GM12872 (cell line): Measurements from ENCODE around the gene DNLZ.

Experiments
- TF ChIP-seq, protein P1 (sequence below): IDR thresholded peaks from 3 replicates; pipeline ENCODE4 v1.5.1; 2011; ENCODE audit warnings: low read depth, mild to moderate bottlenecking, low read length, moderate library complexity; ENCODE audit not compliant: insufficient read depth

The DNLZ gene

GRCh38 chr9:136393531-136393930 lies 30.0 kb upstream of the DNLZ start:
- TF ChIP-seq, protein P1, sequence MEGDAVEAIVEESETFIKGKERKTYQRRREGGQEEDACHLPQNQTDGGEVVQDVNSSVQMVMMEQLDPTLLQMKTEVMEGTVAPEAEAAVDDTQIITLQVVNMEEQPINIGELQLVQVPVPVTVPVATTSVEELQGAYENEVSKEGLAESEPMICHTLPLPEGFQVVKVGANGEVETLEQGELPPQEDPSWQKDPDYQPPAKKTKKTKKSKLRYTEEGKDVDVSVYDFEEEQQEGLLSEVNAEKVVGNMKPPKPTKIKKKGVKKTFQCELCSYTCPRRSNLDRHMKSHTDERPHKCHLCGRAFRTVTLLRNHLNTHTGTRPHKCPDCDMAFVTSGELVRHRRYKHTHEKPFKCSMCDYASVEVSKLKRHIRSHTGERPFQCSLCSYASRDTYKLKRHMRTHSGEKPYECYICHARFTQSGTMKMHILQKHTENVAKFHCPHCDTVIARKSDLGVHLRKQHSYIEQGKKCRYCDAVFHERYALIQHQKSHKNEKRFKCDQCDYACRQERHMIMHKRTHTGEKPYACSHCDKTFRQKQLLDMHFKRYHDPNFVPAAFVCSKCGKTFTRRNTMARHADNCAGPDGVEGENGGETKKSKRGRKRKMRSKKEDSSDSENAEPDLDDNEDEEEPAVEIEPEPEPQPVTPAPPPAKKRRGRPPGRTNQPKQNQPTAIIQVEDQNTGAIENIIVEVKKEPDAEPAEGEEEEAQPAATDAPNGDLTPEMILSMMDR = no peak

- TF ChIP-seq, protein P1 = no peak
Measured at GRCh38 chr9:136392538-136393449, 29.2 kb upstream of the DNLZ start.

GRCh38 chr9:136391737-136392537 lies 28.4 kb upstream of the DNLZ start:
- TF ChIP-seq, protein P1 = no peak

DNA sequence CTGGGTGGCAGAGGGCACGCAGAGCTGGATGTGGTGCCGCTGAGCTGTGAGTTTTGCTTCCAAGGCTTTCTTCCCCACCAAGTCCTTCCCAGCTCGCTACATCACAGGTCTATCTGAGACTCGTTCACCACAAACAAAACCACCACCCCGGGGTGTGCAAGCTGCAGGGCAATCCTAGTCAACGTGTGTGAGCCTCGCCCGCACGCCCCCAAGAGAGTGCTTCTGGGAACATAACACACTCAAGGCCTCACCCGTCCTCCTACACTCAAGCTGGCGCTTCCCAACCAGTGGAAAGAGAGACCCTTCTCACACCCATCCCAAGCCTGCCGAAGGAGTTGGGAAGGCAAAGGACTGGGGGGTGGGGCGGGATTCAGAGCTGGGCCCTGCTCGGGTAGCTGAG lies 25.9 kb upstream of the DNLZ start:
- TF ChIP-seq, protein P1 = no peak

GRCh38 chr9:136387217-136387616 lies 23.7 kb upstream of the DNLZ start:
- TF ChIP-seq, protein P1 = no peak

GRCh38 chr9:136386018-136386417 lies 22.5 kb upstream of the DNLZ start:
- TF ChIP-seq, protein P1 = no peak

DNA sequence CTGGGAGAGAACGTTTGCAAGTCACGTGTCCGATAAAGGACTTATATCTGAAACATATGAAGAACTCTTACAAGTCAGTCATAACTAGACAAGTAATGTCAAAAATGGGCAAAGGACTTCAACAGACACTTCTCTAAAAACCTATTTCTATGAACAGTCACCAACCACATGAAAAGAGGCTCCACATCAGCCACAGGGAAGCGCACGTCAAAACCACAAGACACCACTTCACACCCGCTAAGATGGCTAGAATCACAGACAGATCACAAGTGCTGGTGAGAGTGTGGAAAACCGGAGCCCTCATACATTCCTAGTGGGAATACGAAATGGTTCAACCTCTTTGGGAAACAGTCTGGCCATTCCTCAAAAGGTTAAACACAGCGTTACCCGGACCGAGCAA lies 21.5 kb upstream of the DNLZ start:
- TF ChIP-seq, protein P1 = no peak
